ENCODE data around the gene RXFP1. TPM values are rescaled to one million over a fixed set of nuclear protein-coding genes. Genes with fewer than 3 reads are reported as not detected.
A peak's percentile ranks its signal among the peaks of the same experiment; 100 is the strongest.

The RXFP1 gene
- total RNA-seq, 1 experiment from 2014 or later, result 0.48 TPM

GRCh38 chr4:158669310-158669709 lies 147.6 kb downstream of the RXFP1 start (continued):
- TF ChIP-seq IRF2 (CRISPR knock-in tag; IDR thresholded peaks at IDR 0.05; ENCODE audit: borderline replicate concordance, low read depth) (no peak), JAZF1 (CRISPR knock-in tag; IDR thresholded peaks at IDR 0.05) (no peak), HMGXB4 (CRISPR knock-in tag; IDR thresholded peaks at IDR 0.05) (no peak), E2F4 (CRISPR knock-in tag; IDR thresholded peaks at IDR 0.05; ENCODE audit: borderline replicate concordance, low read depth) (no peak)
- TF ChIP-seq, protein P1, sequence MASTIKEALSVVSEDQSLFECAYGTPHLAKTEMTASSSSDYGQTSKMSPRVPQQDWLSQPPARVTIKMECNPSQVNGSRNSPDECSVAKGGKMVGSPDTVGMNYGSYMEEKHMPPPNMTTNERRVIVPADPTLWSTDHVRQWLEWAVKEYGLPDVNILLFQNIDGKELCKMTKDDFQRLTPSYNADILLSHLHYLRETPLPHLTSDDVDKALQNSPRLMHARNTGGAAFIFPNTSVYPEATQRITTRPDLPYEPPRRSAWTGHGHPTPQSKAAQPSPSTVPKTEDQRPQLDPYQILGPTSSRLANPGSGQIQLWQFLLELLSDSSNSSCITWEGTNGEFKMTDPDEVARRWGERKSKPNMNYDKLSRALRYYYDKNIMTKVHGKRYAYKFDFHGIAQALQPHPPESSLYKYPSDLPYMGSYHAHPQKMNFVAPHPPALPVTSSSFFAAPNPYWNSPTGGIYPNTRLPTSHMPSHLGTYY (CRISPR knock-in tag; IDR thresholded peaks at IDR 0.05), result no peak

DNA sequence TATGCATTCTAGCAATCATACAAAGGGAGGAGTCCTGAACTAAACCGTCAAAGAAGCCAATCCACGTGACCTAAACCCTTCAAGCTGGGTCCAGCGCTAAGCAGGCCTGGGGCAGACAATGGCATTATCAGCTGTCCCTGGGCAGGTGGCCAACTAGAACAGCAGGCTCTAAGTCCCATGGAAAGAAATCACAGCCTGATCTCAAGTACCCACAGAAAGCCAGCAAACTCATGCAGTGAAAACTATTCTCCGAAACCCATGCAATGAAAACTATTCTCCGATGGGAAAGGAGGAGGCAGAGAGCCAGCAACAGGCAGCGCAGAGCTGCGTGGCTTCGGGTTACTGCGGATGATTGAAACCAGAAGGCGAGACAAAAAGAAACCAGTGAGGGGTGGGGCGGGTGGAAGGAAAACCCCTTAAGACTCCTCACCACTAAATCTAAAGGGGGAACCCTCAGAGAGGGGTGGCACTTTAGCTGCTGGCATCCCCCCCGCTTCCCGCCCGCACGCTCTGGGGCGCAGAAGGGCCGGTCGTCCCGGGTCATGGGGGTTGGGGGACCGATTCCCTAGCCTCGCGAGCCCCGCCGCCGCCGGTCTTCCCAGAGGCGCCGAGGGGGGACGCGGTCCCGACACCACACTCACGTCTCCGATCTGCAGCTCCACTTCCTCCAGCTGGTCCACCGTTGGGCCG lies 149.4 kb downstream of the RXFP1 start:
- Mint-ChIP-seq H3K9me3 (no peaks in the 10 kb centered on the region), H3K27me3 (ENCODE audit: low read depth) (no peaks in the 10 kb centered on the region), H3K4me1 (peaks cover 13% of the 10 kb centered on the region), H3K36me3 (peaks cover 10% of the 10 kb centered on the region), H3K4me3 (peak overlapping the region; percentile 98), H3K27ac (peak overlapping the region; percentile 98)
- ATAC-seq (peak; percentile 8), DNase-seq (ENCODE audit: low spot score) (peak; percentile 36)
- ChIA-PET CTCF (interaction anchor here (0.7 kb wide), 1 partner anchor 175 kb away, joined by 3 read pairs; no protein-coding TSS in a partner anchor), POLR2A (interaction anchor here (0.5 kb wide), 1 partner anchor 431 kb away, joined by 4 read pairs; no protein-coding TSS in a partner anchor)
- no peak for TF ChIP-seq JUN (CRISPR knock-in tag; IDR thresholded peaks at IDR 0.05)
- TF ChIP-seq NR2C2 (CRISPR knock-in tag; IDR thresholded peaks at IDR 0.05), result no peak
- 0 out of 2 replicates have a peak, but pooled peaks have one; percentile 21 for TF ChIP-seq FOXP1 (CRISPR knock-in tag; IDR thresholded peaks at IDR 0.05; ENCODE audit: borderline replicate concordance)
- peak; percentile 78 for TF ChIP-seq USF1 (CRISPR knock-in tag; IDR thresholded peaks at IDR 0.05)
- TF ChIP-seq, protein P2, sequence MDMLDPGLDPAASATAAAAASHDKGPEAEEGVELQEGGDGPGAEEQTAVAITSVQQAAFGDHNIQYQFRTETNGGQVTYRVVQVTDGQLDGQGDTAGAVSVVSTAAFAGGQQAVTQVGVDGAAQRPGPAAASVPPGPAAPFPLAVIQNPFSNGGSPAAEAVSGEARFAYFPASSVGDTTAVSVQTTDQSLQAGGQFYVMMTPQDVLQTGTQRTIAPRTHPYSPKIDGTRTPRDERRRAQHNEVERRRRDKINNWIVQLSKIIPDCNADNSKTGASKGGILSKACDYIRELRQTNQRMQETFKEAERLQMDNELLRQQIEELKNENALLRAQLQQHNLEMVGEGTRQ (CRISPR knock-in tag; IDR thresholded peaks at IDR 0.05), result peak; percentile 81
- peak; percentile 17; the same call in 1 of the 2 replicates for TF ChIP-seq MAX (CRISPR knock-in tag; IDR thresholded peaks at IDR 0.05)
- TF ChIP-seq TP53 (CRISPR knock-in tag; IDR thresholded peaks at IDR 0.05), result no peak

- ATAC-seq (no peak), DNase-seq (ENCODE audit: low spot score) (no peak)
- ChIA-PET POLR2A (no interaction called here), CTCF (interaction anchor here (0.7 kb wide), 1 partner anchor 176 kb away, joined by 3 read pairs; no protein-coding TSS in a partner anchor)
- H3K9me3 Mint-ChIP-seq, result no peaks in the 10 kb centered on the region
- H3K27ac Mint-ChIP-seq, result peak within 1 kb of the TSS; percentile 98
- peaks cover 7% of the 10 kb centered on the region for H3K36me3 Mint-ChIP-seq
- H3K4me1 Mint-ChIP-seq, result peaks cover 13% of the 10 kb centered on the region
- no peaks in the 10 kb centered on the region for H3K27me3 Mint-ChIP-seq (ENCODE audit: low read depth)
- peak within 1 kb of the TSS; percentile 98 for H3K4me3 Mint-ChIP-seq
- no peak for TF ChIP-seq AFF4 (CRISPR knock-in tag; IDR thresholded peaks at IDR 0.05; ENCODE audit: borderline replicate concordance)
- no peak for TF ChIP-seq ZNF219 (CRISPR knock-in tag; IDR thresholded peaks at IDR 0.05; ENCODE audit: borderline replicate concordance)
- no peak for TF ChIP-seq ZNF396 (CRISPR knock-in tag; IDR thresholded peaks at IDR 0.05; ENCODE audit: borderline replicate concordance)
- TF ChIP-seq NR3C1 (CRISPR knock-in tag; conservative IDR thresholded peaks at IDR 0.05; ENCODE audit: low read depth), result no peak
- no peak for TF ChIP-seq IRF1 (CRISPR knock-in tag; IDR thresholded peaks at IDR 0.05)
- TF ChIP-seq NFYB (CRISPR knock-in tag; conservative IDR thresholded peaks at IDR 0.05; ENCODE audit: low read depth), result no peak
- TF ChIP-seq FOXP4 (CRISPR knock-in tag; IDR thresholded peaks at IDR 0.05), result no peak
These were observed 149.9 kb downstream of the RXFP1 start, which contains the start of gene C4orf46 for GRCh38 chr4:158671665-158671914. Gene C4orf46, minus strand, starts transcription at chr4:158671887. Its CDS starts 86 bp downstream, at chr4:158671801.

All from WTC11 (cell line).